MM.1S (cell line): ENCODE measurements around the gene BICD1.

Experiments
- DNase-seq: peaks from one replicate; pipeline ENCODE4 v3.0.0-alpha.2; 2015
- H2AFZ ChIP-seq: fragments of 300-600 bp; sonication (generic); 2 replicates; pipeline ENCODE4 v1.6.0; 2016; ENCODE audit warnings: antibody characterized with exemption, low read length
- H3F3A ChIP-seq: fragments of 300-600 bp; sonication (generic); 2 replicates; pipeline ENCODE4 v1.6.1; 2016; ENCODE audit warnings: mild to moderate bottlenecking, antibody characterized with exemption, low read length, moderate library complexity, mixed read lengths; ENCODE audit not compliant: insufficient read depth
- H3K27ac ChIP-seq: fragments of 300-600 bp; sonication (generic); 2 replicates; pipeline ENCODE4 v1.5.1; 2016; ENCODE audit warnings: mild to moderate bottlenecking, low read length
- H3K27me3 ChIP-seq: fragments of 300-600 bp; sonication (generic); replicated peaks from 2 replicates; pipeline ENCODE4 v1.6.0; 2016; ENCODE audit warnings: low read length; ENCODE audit not compliant: insufficient read depth
- H3K36me3 ChIP-seq: fragments of 300-600 bp; sonication (generic); replicated peaks from 2 replicates; pipeline ENCODE4 v1.6.1; 2016; ENCODE audit warnings: mild to moderate bottlenecking, low read length, mixed read lengths; ENCODE audit not compliant: insufficient read depth
- H3K4me1 ChIP-seq: fragments of 300-600 bp; sonication (generic); 2 replicates; pipeline ENCODE4 v1.6.1; 2016; ENCODE audit warnings: low read length, mixed read lengths
- H3K4me2 ChIP-seq: fragments of 300-600 bp; sonication (generic); 2 replicates; pipeline ENCODE4 v1.6.0; 2016; ENCODE audit warnings: low read depth, low read length
- H3K4me3 ChIP-seq: fragments of 300-600 bp; sonication (generic); 2 replicates; pipeline ENCODE4 v1.5.1; 2016; ENCODE audit warnings: low read length, mixed read lengths
- H3K79me2 ChIP-seq: fragments of 300-600 bp; sonication (generic); 2 replicates; pipeline ENCODE4 v1.6.1; 2016; ENCODE audit warnings: mixed run types, low read length, mixed read lengths
- H3K9ac ChIP-seq: fragments of 300-600 bp; sonication (generic); 2 replicates; pipeline ENCODE4 v1.6.1; 2016; ENCODE audit warnings: low read length, mixed read lengths
- H3K9me2 ChIP-seq: fragments of 300-600 bp; sonication (generic); replicated peaks from 2 replicates; pipeline ENCODE4 v1.6.1; 2016; ENCODE audit warnings: mild to moderate bottlenecking, low read length, mixed read lengths; ENCODE audit not compliant: insufficient read depth
- H3K9me3 ChIP-seq: fragments of 300-600 bp; sonication (generic); replicated peaks from 2 replicates; pipeline ENCODE4 v1.6.1; 2016; ENCODE audit warnings: mild to moderate bottlenecking, low read length, mixed read lengths; ENCODE audit not compliant: insufficient read depth
- H4K20me1 ChIP-seq: fragments of 300-600 bp; sonication (generic); 2 replicates; pipeline ENCODE4 v1.6.1; 2016; ENCODE audit warnings: mild to moderate bottlenecking, low read length, moderate library complexity, mixed read lengths; ENCODE audit not compliant: insufficient read depth
- CTCF ChIP-seq: fragments of 300-600 bp; sonication (generic); IDR thresholded peaks from 2 replicates; pipeline ENCODE4 v1.5.1; 2016; ENCODE audit warnings: antibody characterized with exemption, low read length, mixed read lengths
- EZH2 ChIP-seq: fragments of 300-600 bp; sonication (generic); optimal IDR thresholded peaks from 2 replicates; pipeline ENCODE3; 2017; ENCODE audit warnings: low read depth, mild to moderate bottlenecking, antibody characterized with exemption, low read length, mixed read lengths
- EZH2phosphoT487 ChIP-seq: fragments of 300-600 bp; sonication (generic); IDR thresholded peaks from 2 replicates; pipeline ENCODE4 v1.6.1; 2018; ENCODE audit warnings: antibody characterized with exemption, low read length

The BICD1 gene

GRCh38 chr12:32117316-32117715 is 10.7 kb downstream of the BICD1 start:
- no peak for TF ChIP-seq CTCF
- TF ChIP-seq EZH2, result no peak
- TF ChIP-seq EZH2phosphoT487, result no peak
- Histone ChIP-seq H3K27me3 (no peaks in the 10 kb centered on the region), H3K9ac (no peak overlapping the region), H3K36me3 (no peaks in the 10 kb centered on the region), H3K9me2 (no peaks in the 10 kb centered on the region), H3K27ac (no peak overlapping the region), H4K20me1 (0 out of 2 replicates have a peak, but pooled peaks cover 6% of the 10 kb centered on the region), H3F3A (no peaks in the 10 kb centered on the region), H3K4me1 (peaks cover 21% of the 10 kb centered on the region), H3K9me3 (no peaks in the 10 kb centered on the region), H2AFZ (no peak overlapping the region), H3K79me2 (peaks cover 12% of the 10 kb centered on the region), H3K4me2 (no peak overlapping the region), H3K4me3 (no peak overlapping the region)
- DNase-seq, result no peak

- TF ChIP-seq EZH2, result no peak
- TF ChIP-seq CTCF, result no peak
- TF ChIP-seq EZH2phosphoT487, result no peak
- Histone ChIP-seq H3K9ac (no peak overlapping the region), H3K36me3 (no peaks in the 10 kb centered on the region), H3K4me1 (peaks cover 21% of the 10 kb centered on the region), H3K27ac (no peak overlapping the region), H3K4me2 (no peak overlapping the region), H3F3A (no peaks in the 10 kb centered on the region), H3K27me3 (no peaks in the 10 kb centered on the region), H3K79me2 (peaks cover 8% of the 10 kb centered on the region), H3K9me2 (no peaks in the 10 kb centered on the region), H2AFZ (no peak overlapping the region), H4K20me1 (0 out of 2 replicates have a peak, but pooled peaks cover 6% of the 10 kb centered on the region), H3K4me3 (no peak overlapping the region), H3K9me3 (no peaks in the 10 kb centered on the region)
- DNase-seq, result no peak
Observed at GRCh38 chr12:32118806-32119205, 12.2 kb downstream of the BICD1 start.

- no peak overlapping the region for H3K27ac ChIP-seq
- no peaks in the 10 kb centered on the region for H3K36me3 ChIP-seq
- no peaks in the 10 kb centered on the region for H3K9me2 ChIP-seq
- 0 out of 2 replicates have a peak, but pooled peaks cover 3% of the 10 kb centered on the region for H4K20me1 ChIP-seq
- H3K4me1 ChIP-seq, result peaks cover 19% of the 10 kb centered on the region
- H3K4me3 ChIP-seq, result no peak overlapping the region
- no peak overlapping the region for H3K9ac ChIP-seq
- H2AFZ ChIP-seq, result no peak overlapping the region
- no peaks in the 10 kb centered on the region for H3K27me3 ChIP-seq
- H3K79me2 ChIP-seq, result peaks cover 8% of the 10 kb centered on the region
- no peak for DNase-seq
- H3K9me3 ChIP-seq, result no peaks in the 10 kb centered on the region
- H3F3A ChIP-seq, result no peaks in the 10 kb centered on the region
- TF ChIP-seq EZH2phosphoT487 (no peak), CTCF (no peak), EZH2 (no peak)
- H3K4me2 ChIP-seq, result 0 out of 2 replicates have a peak overlapping the region, but pooled peaks have one; percentile 2
Observed at GRCh38 chr12:32120419-32120818, 13.8 kb downstream of the BICD1 start.
